22Rv1 (cell line): ENCODE data around the gene PRRX1.

ENCODE experiments used
- CTCF ChIP-seq: fragments of 450-650 bp; IDR thresholded peaks from 2 replicates; pipeline ENCODE4 v1.5.1; 2017; ENCODE audit warnings: mild to moderate bottlenecking
- ZFX ChIP-seq: fragments of 450-650 bp; IDR thresholded peaks from 2 replicates; pipeline ENCODE4 v1.6.1; 2017; ENCODE audit warnings: antibody characterized with exemption, borderline replicate concordance

GRCh38 chr1:170769691-170770090 is 105.8 kb downstream of the PRRX1 start:
- TF ChIP-seq CTCF (no peak), ZFX (no peak)
